CD14-positive monocyte (primary cell): ENCODE results near the gene RAB28. TPM values are rescaled to one million over a fixed set of nuclear protein-coding genes. Genes with fewer than 3 reads are reported as not detected.

Source experiments
- DNase-seq, 3 donors: peaks; one replicate each; pipeline ENCODE4 v3.0.0-alpha.2; 2011 to 2022
- H2AFZ ChIP-seq: 2 replicates; pipeline ENCODE4 v1.6.0; 2012; ENCODE audit warnings: mild to moderate bottlenecking, low read depth, low read length, inconsistent platforms; ENCODE audit not compliant: insufficient read depth, poor library complexity, severe bottlenecking
- H3K27ac ChIP-seq, 2 donors: 1 replicate in 1 of 2; 2 replicates in 1 of 2; pipeline ENCODE4 v1.5.1; 2012 to 2013; ENCODE audit warnings: low read length in 2 of 2, control low read depth in 1 of 2, inconsistent platforms in 1 of 2, low read depth in 1 of 2, mild to moderate bottlenecking in 1 of 2
- H3K27me3 ChIP-seq, 2 donors: one replicate each; pipeline versions ENCODE4 v1.6.0 to v1.6.1; 2011 to 2013; ENCODE audit warnings: low read length in 2 of 2; ENCODE audit not compliant: control insufficient read depth in 2 of 2, insufficient read depth in 2 of 2
- H3K36me3 ChIP-seq, 2 donors: replicated peaks in 1 of 2; 1 replicate in 1 of 2; 2 replicates in 1 of 2; pipeline versions ENCODE4 v1.5.1 to v1.6.1; 2012 to 2013; ENCODE audit warnings: low read length in 2 of 2, control low read depth in 1 of 2, inconsistent platforms in 1 of 2, mild to moderate bottlenecking in 1 of 2; ENCODE audit not compliant: insufficient read depth in 2 of 2, control insufficient read depth in 1 of 2
- H3K4me1 ChIP-seq, 2 donors: 1 replicate in 1 of 2; 2 replicates in 1 of 2; pipeline versions ENCODE4 v1.5.1 to v1.6.1; 2012 to 2013; ENCODE audit warnings: low read length in 2 of 2, control low read depth in 1 of 2, inconsistent platforms in 1 of 2, mild to moderate bottlenecking in 1 of 2, moderate library complexity in 1 of 2; ENCODE audit not compliant: insufficient read depth in 2 of 2, control insufficient read depth in 1 of 2
- H3K4me2 ChIP-seq: replicated peaks from 2 replicates; pipeline ENCODE3; 2012; ENCODE audit warnings: low read length, moderate library complexity, mild to moderate bottlenecking; ENCODE audit not compliant: poor library complexity, severe bottlenecking; ENCODE audit errors: extremely low read depth
- H3K4me3 ChIP-seq, 3 experiments: fragments of 200-600 bp in 1 of 3; sonication (generic) in 1 of 3; replicated peaks in 1 of 3; 1 replicate in 2 of 3; 2 replicates in 1 of 3; pipeline ENCODE4 v1.5.1; 2011 to 2013; ENCODE audit warnings: low read length in 3 of 3, mild to moderate bottlenecking in 3 of 3, control low read depth in 2 of 3, low read depth in 2 of 3, inconsistent platforms in 1 of 3, moderate library complexity in 1 of 3
- H3K79me2 ChIP-seq: 2 replicates; pipeline ENCODE4 v1.6.0; 2012; ENCODE audit warnings: mild to moderate bottlenecking, control low read depth, inconsistent platforms, low read length, moderate library complexity; ENCODE audit not compliant: insufficient read depth
- H3K9ac ChIP-seq: 2 replicates; pipeline ENCODE4 v1.6.0; 2017; ENCODE audit warnings: low read length, mild to moderate bottlenecking; ENCODE audit not compliant: insufficient read depth, poor library complexity, severe bottlenecking
- H3K9me3 ChIP-seq, 2 donors: replicated peaks in 1 of 2; 1 replicate in 1 of 2; 2 replicates in 1 of 2; pipeline versions ENCODE4 v1.5.1 to v1.6.1; 2012 to 2013; ENCODE audit warnings: low read length in 2 of 2, control low read depth in 1 of 2; ENCODE audit not compliant: control insufficient read depth in 1 of 2, insufficient read depth in 1 of 2
- H4K20me1 ChIP-seq: 2 replicates; pipeline ENCODE4 v1.6.0; 2012; ENCODE audit warnings: mild to moderate bottlenecking, low read length, control low read depth, moderate library complexity; ENCODE audit not compliant: insufficient read depth
- H3K27ac Mint-ChIP-seq, 7 donors: one replicate each; pipeline ENCODE4 v1.8.0; 2020; ENCODE audit warnings: mild to moderate bottlenecking in 7 of 7, mixed read lengths in 7 of 7, moderate library complexity in 6 of 7, inconsistent platforms in 2 of 7
- H3K27me3 Mint-ChIP-seq, 3 donors: one replicate each; pipeline ENCODE4 v1.8.0; 2021 to 2022; ENCODE audit warnings: low read depth in 3 of 3, mild to moderate bottlenecking in 3 of 3, mixed read lengths in 3 of 3, moderate library complexity in 3 of 3, inconsistent platforms in 1 of 3
- H3K36me3 Mint-ChIP-seq, 2 donors: one replicate each; pipeline ENCODE4 v1.8.0; 2020; ENCODE audit warnings: mixed read lengths in 2 of 2, inconsistent platforms in 1 of 2, mild to moderate bottlenecking in 1 of 2
- H3K4me1 Mint-ChIP-seq: one replicate; pipeline ENCODE4 v1.8.0; 2020; ENCODE audit warnings: mild to moderate bottlenecking, mixed read lengths
- H3K4me3 Mint-ChIP-seq, 2 donors: one replicate each; pipeline ENCODE4 v1.8.0; 2020; ENCODE audit warnings: mild to moderate bottlenecking in 2 of 2, mixed read lengths in 2 of 2, moderate library complexity in 1 of 2
- H3K9me3 Mint-ChIP-seq, 7 donors: one replicate each; pipeline ENCODE4 v1.8.0; 2020 to 2022; ENCODE audit warnings: mixed read lengths in 7 of 7, mild to moderate bottlenecking in 6 of 7, moderate library complexity in 6 of 7, inconsistent platforms in 2 of 7
- CTCF ChIP-seq: fragments of 200-600 bp; IDR thresholded peaks from one replicate; pipeline ENCODE4 v1.8.0; 2022; ENCODE audit warnings: antibody characterized with exemption, mild to moderate bottlenecking
- WGBS: methylation state at CpG from one replicate; pipeline ENCODE4 v1.1.5; 2013; ENCODE audit warnings: missing lambda C conversion rate; ENCODE audit not compliant: insufficient coverage; 5-methylcytosine and 5-hydroxymethylcytosine counted together
- intact Hi-C, 2 donors: fragments of 100-400 bp; cut with micrococcal nuclease; formaldehyde crosslinking; loops; one replicate each; pipeline versions ENCODE4 v1.15.0 to v1.15.1; 2023
- polyA plus RNA-seq, 3 donors: library from polyadenylated mRNA; depleted of rRNA in 1 of 3; unstranded in 2 of 3; stranded (reverse) in 1 of 3; fragments of 300-500 nt in 2 of 3; fragments of >200 nt in 1 of 3; fragmentation: Illumina TruSeq in 2 of 3; gene quantifications; 1 replicate in 2 of 3; 2 replicates in 1 of 3; pipeline ENCODE4 v1.2.3, GENCODE V29; 2012 to 2021

The RAB28 gene
- polyA plus RNA-seq, 3 donors, result 7.6 to 18.0 (median 17.8) TPM

GRCh38 chr4:13329963-13330362, 154.2 kb downstream of the RAB28 start:
- Histone ChIP-seq H3K4me1 (no peaks in the 10 kb centered on the region), H4K20me1 (no peaks in the 10 kb centered on the region), H3K79me2 (no peaks in the 10 kb centered on the region), H3K27ac (no peak overlapping the region), H3K36me3 (no peaks in the 10 kb centered on the region), H3K9me3 (peaks cover 8 to 10% of the 10 kb centered on the region in 2 donors), H3K4me3 (no peak overlapping the region), H2AFZ (no peak overlapping the region), H3K4me2 (no peak overlapping the region), H3K27me3 (no peaks in the 10 kb centered on the region), H3K9ac (no peak overlapping the region)
- H3K27ac Mint-ChIP-seq, result no peak overlapping the region
- no peak for DNase-seq
- H3K4me3 Mint-ChIP-seq, result no peak overlapping the region
- no peaks in the 10 kb centered on the region for H3K36me3 Mint-ChIP-seq
- intact Hi-C loops, result no loop called here
- no peak for TF ChIP-seq CTCF
- H3K4me1 Mint-ChIP-seq, result no peaks in the 10 kb centered on the region
- WGBS, result 94% methylated on average over 3 of the region's 3 CpGs
- peaks cover 0 to 13% (median 5%) of the 10 kb centered on the region in 7 donors for H3K9me3 Mint-ChIP-seq
- no peaks in the 10 kb centered on the region for H3K27me3 Mint-ChIP-seq

- Mint-ChIP-seq H3K4me1 (no peaks in the 10 kb centered on the region), H3K4me3 (no peak overlapping the region), H3K9me3 (peaks cover 0 to 15% (median 5%) of the 10 kb centered on the region in 7 donors), H3K27me3 (no peaks in the 10 kb centered on the region), H3K27ac (no peak overlapping the region), H3K36me3 (no peaks in the 10 kb centered on the region)
- no peak overlapping the region for H3K27ac ChIP-seq
- H3K4me1 ChIP-seq, result no peaks in the 10 kb centered on the region
- intact Hi-C loops, result no loop called here
- WGBS, result no CpG with 5 or more reads among the region's 1 CpG
- TF ChIP-seq CTCF, result no peak
- no peak overlapping the region for H3K4me2 ChIP-seq
- no peak overlapping the region for H3K9ac ChIP-seq
- no peaks in the 10 kb centered on the region for H4K20me1 ChIP-seq
- H3K79me2 ChIP-seq, result no peaks in the 10 kb centered on the region
- no peaks in the 10 kb centered on the region for H3K36me3 ChIP-seq
- no peak overlapping the region for H3K4me3 ChIP-seq
- no peak for DNase-seq
- peaks cover 8 to 10% of the 10 kb centered on the region in 2 donors for H3K9me3 ChIP-seq
- no peaks in the 10 kb centered on the region for H3K27me3 ChIP-seq
- no peak overlapping the region for H2AFZ ChIP-seq
These were observed 154.7 kb downstream of the RAB28 start for GRCh38 chr4:13329340-13329850.
